HepG2 (cell line): Measurements from ENCODE around the gene CNP. TPM values are rescaled to one million over a fixed set of nuclear protein-coding genes. Genes with fewer than 3 reads are reported as not detected.
A peak's percentile ranks its signal among the peaks of the same experiment; 100 is the strongest.

Experiments
- BCL6 ChIP-seq: IDR thresholded peaks from 2 replicates; pipeline ENCODE4 v1.6.1; 2016; ENCODE audit warnings: missing genetic modification reagents, missing compliant biosample characterization
- BHLHE40 ChIP-seq: IDR thresholded peaks from 2 replicates; pipeline ENCODE4 v1.6.1; 2011; ENCODE audit warnings: low read length, improper control_type of control experiment
- FOXJ3 ChIP-seq: sonication (generic); formaldehyde crosslinking; IDR thresholded peaks from 2 replicates; pipeline ENCODE4 v1.4.0; 2020; ENCODE audit warnings: missing genetic modification reagents, mild to moderate bottlenecking, borderline replicate concordance
- GTF2F1 ChIP-seq: fragments of 150-350 bp; IDR thresholded peaks from 2 replicates; pipeline ENCODE4 v1.6.1; 2014; ENCODE audit warnings: low read length
- HNRNPUL1 ChIP-seq: fragments of 200-400 bp; formaldehyde crosslinking; IDR thresholded peaks from 2 replicates; pipeline ENCODE4 v1.6.1; 2017; ENCODE audit warnings: low read depth, mild to moderate bottlenecking, low read length, moderate library complexity
- LRRFIP1 ChIP-seq: sonication (generic); formaldehyde crosslinking; conservative IDR thresholded peaks from 2 replicates; pipeline ENCODE4 v1.4.0; 2020; ENCODE audit warnings: missing genetic modification reagents
- MAX ChIP-seq: IDR thresholded peaks from 2 replicates; pipeline ENCODE4 v1.6.1; 2012; ENCODE audit warnings: inconsistent platforms
- MED1 ChIP-seq: sonication (generic); formaldehyde crosslinking; IDR thresholded peaks from 2 replicates; pipeline ENCODE4 v1.4.0; 2020; ENCODE audit warnings: missing genetic modification reagents
- NBN ChIP-seq: fragments of 450-650 bp; conservative IDR thresholded peaks from 2 replicates; pipeline ENCODE4 v1.6.1; 2017
- POLR2AphosphoS2 ChIP-seq: IDR thresholded peaks from 2 replicates; pipeline ENCODE4 v1.6.1; 2011; ENCODE audit warnings: low read depth, low read length, improper control_type of control experiment
- SRY ChIP-seq: sonication (generic); formaldehyde crosslinking; IDR thresholded peaks from 2 replicates; pipeline ENCODE4 v1.8.0; 2022; ENCODE audit warnings: mild to moderate bottlenecking, missing genetic modification reagents
- ZNF296 ChIP-seq: sonication (generic); formaldehyde crosslinking; conservative IDR thresholded peaks from 2 replicates; pipeline ENCODE4 v1.5.0; 2020; ENCODE audit warnings: mild to moderate bottlenecking, missing genetic modification reagents
- ZNF564 ChIP-seq: sonication (generic); formaldehyde crosslinking; IDR thresholded peaks from 2 replicates; pipeline ENCODE4 v1.8.1; 2023; ENCODE audit warnings: mild to moderate bottlenecking, missing genetic modification reagents
- ZNF773 ChIP-seq: sonication (generic); formaldehyde crosslinking; IDR thresholded peaks from 2 replicates; pipeline ENCODE4 v1.4.0; 2020; ENCODE audit warnings: missing genetic modification reagents, borderline replicate concordance
- polyA plus RNA-seq, 8 experiments: library from polyadenylated mRNA; depleted of rRNA in 3 of 8; stranded (reverse) in 7 of 8; unstranded in 1 of 8; fragments of >200 nt; fragmentation: Illumina TruSeq in 4 of 8; extraction: Trizol in 4 of 8; gene quantifications; 2 replicates each; pipeline versions ENCODE4 v1.2.1 to v1.2.3, GENCODE V29; 2011 to 2016; ENCODE audit warnings: low read depth in 4 of 8, missing spikeins in 1 of 8, mixed read lengths in 1 of 8; ENCODE audit not compliant: insufficient read depth in 1 of 8
- total RNA-seq, 5 experiments: library from RNA; depleted of rRNA; stranded (reverse); fragments of >200 nt; fragmentation: Illumina TruSeq; extraction: Trizol; gene quantifications; 2 replicates each; pipeline ENCODE4 v1.2.3, GENCODE V29; 2016; ENCODE audit warnings: low read depth in 1 of 5

Gene CNP
- total and polyA plus RNA-seq, 2 of the 13 experiments (the other 11 are each of a cell fraction or from before 2014, with no cell fraction given), result 97.2 to 161 TPM

- TF ChIP-seq LRRFIP1 (CRISPR knock-in tag) (no peak), MAX (no peak), ZNF773 (CRISPR knock-in tag) (no peak), FOXJ3 (CRISPR knock-in tag) (no peak), BHLHE40 (peak; percentile 38; the same call in 1 of the 2 replicates), GTF2F1 (no peak), NBN (no peak), SRY (CRISPR knock-in tag) (no peak), MED1 (CRISPR knock-in tag) (no peak), HNRNPUL1 (no peak), BCL6 (CRISPR knock-in tag) (0 out of 2 replicates have a peak, but pooled peaks have one; percentile 3), ZNF564 (no peak), ZNF296 (CRISPR knock-in tag) (no peak), POLR2AphosphoS2 (no peak)
These were observed 21.7 kb upstream of the CNP start (continued) for GRCh38 chr17:41944943-41945342.
